Epithelial cell of esophagus (primary cell): Measurements from ENCODE around the gene RMDN2.

Experiments used
- DNase-seq: peaks from one replicate; pipeline ENCODE4 v3.0.0; 2010; ENCODE audit warnings: low read depth
- H3K4me3 ChIP-seq: 2 replicates; pipeline ENCODE4 v1.5.1; 2011; ENCODE audit warnings: mild to moderate bottlenecking, low read length, control low read depth
- CTCF ChIP-seq: IDR thresholded peaks from 2 replicates; pipeline ENCODE4 v1.5.1; 2011; ENCODE audit warnings: low read depth, mild to moderate bottlenecking, low read length, control low read depth, inconsistent platforms; ENCODE audit not compliant: insufficient read depth; ENCODE audit errors: missing control alignments

RMDN2 gene

GRCh38 chr2:37982847-37983246, 57.8 kb downstream of the RMDN2 start:
- no peak for DNase-seq
- H3K4me3 ChIP-seq, result no peak overlapping the region
- TF ChIP-seq CTCF, result no peak

GRCh38 chr2:37983719-37984118, 58.6 kb downstream of the RMDN2 start:
- H3K4me3 ChIP-seq, result no peak overlapping the region
- no peak for TF ChIP-seq CTCF
- DNase-seq, result no peak

- no peak overlapping the region for H3K4me3 ChIP-seq
- TF ChIP-seq CTCF, result no peak
- no peak for DNase-seq
Measured at GRCh38 chr2:37984176-37984575, 59.1 kb downstream of the RMDN2 start.

GRCh38 chr2:37984589-37984988, 59.5 kb downstream of the RMDN2 start:
- DNase-seq, result peak; percentile 18
- no peak overlapping the region for H3K4me3 ChIP-seq
- no peak for TF ChIP-seq CTCF

GRCh38 chr2:37985333-37985732, 60.2 kb downstream of the RMDN2 start:
- no peak overlapping the region for H3K4me3 ChIP-seq
- no peak for TF ChIP-seq CTCF
- DNase-seq, result peak; percentile 73

- DNase-seq, result no peak
- no peak for TF ChIP-seq CTCF
- H3K4me3 ChIP-seq, result no peak overlapping the region
Measured at GRCh38 chr2:37987098-37987775, 62.1 kb downstream of the RMDN2 start.

GRCh38 chr2:37992601-37993000, 67.5 kb downstream of the RMDN2 start:
- TF ChIP-seq CTCF, result no peak
- no peak overlapping the region for H3K4me3 ChIP-seq
- no peak for DNase-seq
